GM20431 (cell line): ENCODE measurements around the gene VPS13D.
"Not testable (repeated sequence)": the region's sequence is repeated elsewhere in the genome, so short reads cannot be mapped to it uniquely, and the experiment has no call there.

Experiments used
- in situ Hi-C: fragments of 300-500 bp; cut with MseI, MboI; formaldehyde crosslinking; loops from one replicate; pipeline ENCODE4 v1.15.0; 2020; ENCODE audit warnings: low sequenced_read_pairs; ENCODE audit not compliant: unreplicated experiment

The VPS13D gene

GRCh38 chr1:12454406-12455391, 224.9 kb downstream of the VPS13D start:
- in situ Hi-C loops = no loop called here

GRCh38 chr1:12456081-12456480, 226.3 kb downstream of the VPS13D start:
- in situ Hi-C loops = not testable (repeated sequence)

- in situ Hi-C loops = no loop called here
Measured at GRCh38 chr1:12456979-12457378, 227.1 kb downstream of the VPS13D start.

GRCh38 chr1:12457771-12458170, 227.9 kb downstream of the VPS13D start:
- in situ Hi-C loops = no loop called here

GRCh38 chr1:12458571-12458970, 228.7 kb downstream of the VPS13D start:
- in situ Hi-C loops = no loop called here

GRCh38 chr1:12460121-12460520, 230.3 kb downstream of the VPS13D start:
- in situ Hi-C loops = no loop called here

GRCh38 chr1:12460911-12461621, 231.2 kb downstream of the VPS13D start:
- in situ Hi-C loops = no loop called here

GRCh38 chr1:12461754-12462153, 231.9 kb downstream of the VPS13D start:
- in situ Hi-C loops = no loop called here

- in situ Hi-C loops = no loop called here
Measured at GRCh38 chr1:12462586-12462985, 232.8 kb downstream of the VPS13D start.

- in situ Hi-C loops = no loop called here
Measured at GRCh38 chr1:12464045-12464461, 234.2 kb downstream of the VPS13D start.

GRCh38 chr1:12464598-12465056, 234.8 kb downstream of the VPS13D start:
- in situ Hi-C loops = no loop called here

- in situ Hi-C loops = no loop called here
Measured at GRCh38 chr1:12465126-12465525, 235.3 kb downstream of the VPS13D start.

GRCh38 chr1:12466816-12467215, 237.0 kb downstream of the VPS13D start:
- in situ Hi-C loops = no loop called here

GRCh38 chr1:12467570-12468286, 237.9 kb downstream of the VPS13D start:
- in situ Hi-C loops = no loop called here

- in situ Hi-C loops = no loop called here
Measured at GRCh38 chr1:12468323-12468722, 238.5 kb downstream of the VPS13D start.

GRCh38 chr1:12469493-12469892, 239.7 kb downstream of the VPS13D start:
- in situ Hi-C loops = no loop called here

GRCh38 chr1:12469990-12470389, 240.2 kb downstream of the VPS13D start:
- in situ Hi-C loops = no loop called here

GRCh38 chr1:12470916-12471315, 241.1 kb downstream of the VPS13D start:
- in situ Hi-C loops = not testable (repeated sequence)

GRCh38 chr1:12472156-12472797, 242.4 kb downstream of the VPS13D start:
- in situ Hi-C loops = no loop called here
